CD4-positive, alpha-beta T cell (primary cell): ENCODE measurements around the gene HBEGF. TPM values are rescaled to one million over a fixed set of nuclear protein-coding genes. Genes with fewer than 3 reads are reported as not detected.

ENCODE experiments used
- ATAC-seq: fragments of 200-7000 bp; cut with Tn5 transposase; one replicate; pipeline ENCODE4 v1.10.0; 2022; ENCODE audit warnings: mild to moderate bottlenecking; ENCODE audit not compliant: poor library complexity
- CTCF ChIA-PET: fragments of 350-600 bp; sonication (Branson Sonifier 250); formaldehyde crosslinking; loops from one replicate; lab custom pipeline; 2021; ENCODE audit warnings: antibody characterized with exemption, inconsistent platforms; lab: Charles Lee
- POLR2A ChIA-PET: fragments of 350-600 bp; sonication (Branson Sonifier 250); formaldehyde crosslinking; loops from one replicate; lab custom pipeline; 2021; ENCODE audit warnings: antibody characterized with exemption, inconsistent platforms; lab: Charles Lee
- DNase-seq, 14 experiments: peaks; one replicate each; pipeline ENCODE4 v3.0.0-alpha.2; 2013 to 2020; ENCODE audit warnings: mixed read lengths in 2 of 14
- H3K27ac ChIP-seq, 2 donors: one replicate each; pipeline versions ENCODE4 v1.5.1 to v1.7.0; 2013; ENCODE audit warnings: low read length in 2 of 2, low read depth in 1 of 2, mild to moderate bottlenecking in 1 of 2
- H3K27me3 ChIP-seq, 2 experiments: 1 replicate in 1 of 2; 2 replicates in 1 of 2; pipeline versions ENCODE4 v1.6.1 to v1.7.0; 2013; ENCODE audit warnings: low read length in 2 of 2, control low read depth in 1 of 2, mild to moderate bottlenecking in 1 of 2, moderate library complexity in 1 of 2; ENCODE audit not compliant: insufficient read depth in 2 of 2, control insufficient read depth in 1 of 2
- H3K36me3 ChIP-seq: one replicate; pipeline ENCODE4 v1.6.1; 2013; ENCODE audit warnings: low read length, control low read depth; ENCODE audit not compliant: insufficient read depth
- H3K4me1 ChIP-seq: one replicate; pipeline ENCODE4 v1.6.1; 2013; ENCODE audit warnings: low read length, control low read depth; ENCODE audit not compliant: insufficient read depth
- H3K4me3 ChIP-seq: one replicate; pipeline ENCODE4 v1.5.1; 2013; ENCODE audit warnings: mild to moderate bottlenecking, low read length, moderate library complexity
- H3K9me3 ChIP-seq, 2 experiments: 1 replicate in 1 of 2; 2 replicates in 1 of 2; pipeline versions ENCODE4 v1.6.1 to v1.7.0; 2013; ENCODE audit warnings: low read length in 2 of 2, mild to moderate bottlenecking in 2 of 2, control low read depth in 1 of 2, moderate library complexity in 1 of 2; ENCODE audit not compliant: control insufficient read depth in 1 of 2, insufficient read depth in 1 of 2
- H3K27ac Mint-ChIP-seq: one replicate; pipeline ENCODE4 v1.8.0; 2020; ENCODE audit warnings: mixed read lengths
- H3K27me3 Mint-ChIP-seq: one replicate; pipeline ENCODE4 v1.8.0; 2021; ENCODE audit warnings: mixed read lengths
- H3K36me3 Mint-ChIP-seq: one replicate; pipeline ENCODE4 v1.8.0; 2021; ENCODE audit warnings: low read depth, mixed read lengths
- H3K4me1 Mint-ChIP-seq: one replicate; pipeline ENCODE4 v1.8.0; 2021; ENCODE audit warnings: low read depth, mixed read lengths
- H3K4me3 Mint-ChIP-seq: one replicate; pipeline ENCODE4 v1.8.0; 2020; ENCODE audit warnings: mild to moderate bottlenecking, mixed read lengths
- H3K9me3 Mint-ChIP-seq: one replicate; pipeline ENCODE4 v1.8.0; 2020; ENCODE audit warnings: mixed read lengths
- CTCF ChIP-seq: fragments of 200-600 bp; IDR thresholded peaks from one replicate; pipeline ENCODE4 v1.8.0; 2022; ENCODE audit warnings: antibody characterized with exemption, mild to moderate bottlenecking
- intact Hi-C, 2 experiments: fragments of 100-400 bp; cut with DNase I in 1 of 2; cut with micrococcal nuclease in 1 of 2; formaldehyde crosslinking; loops; one replicate each; pipeline versions ENCODE4 v1.15.1 to v1.9.0; 2023 to 2025; cut with DNase I, micrococcal nuclease
- total RNA-seq, 174 experiments: library from RNA in 2 of 174; stranded (reverse) in 2 of 174; gene quantifications; one replicate each; pipeline ENCODE4 v1.2.3 and lab custom pipeline; 2021 to 2026

HBEGF gene
- total RNA-seq, 2 experiments from 2014 or later: 3.6 to 4.2 TPM

GRCh38 chr5:140340605-140341121 is 5.7 kb downstream of the HBEGF start:
- Histone ChIP-seq H3K27me3 (no peaks in the 10 kb centered on the region), H3K27ac (no peak overlapping the region), H3K4me1 (peaks cover 42% of the 10 kb centered on the region), H3K4me3 (no peak overlapping the region), H3K9me3 (no peaks in the 10 kb centered on the region), H3K36me3 (no peaks in the 10 kb centered on the region)
- ChIA-PET POLR2A (no interaction called here), CTCF (interaction anchor here (1.0 kb wide), 2 partner anchors 11 to 23 kb away, joined by 3 to 5 read pairs; no protein-coding TSS in a partner anchor)
- Mint-ChIP-seq H3K27ac (peak overlapping the region; percentile 2), H3K27me3 (no peaks in the 10 kb centered on the region), H3K36me3 (peaks cover 11% of the 10 kb centered on the region), H3K4me1 (peaks cover 49% of the 10 kb centered on the region), H3K9me3 (no peaks in the 10 kb centered on the region), H3K4me3 (no peak overlapping the region)
- intact Hi-C loops: no loop called here
- ATAC-seq (no peak), DNase-seq (no peak)
- TF ChIP-seq CTCF: no peak

- no peak overlapping the region for H3K4me3 Mint-ChIP-seq
- CTCF ChIA-PET: no interaction called here
- intact Hi-C loops: no loop called here
Observed at GRCh38 chr5:140339636-140340035, 6.8 kb downstream of the HBEGF start.

GRCh38 chr5:140338908-140339307 is 7.5 kb downstream of the HBEGF start:
- Mint-ChIP-seq H3K36me3 (peaks cover 18% of the 10 kb centered on the region), H3K4me3 (no peak overlapping the region), H3K27ac (no peak overlapping the region), H3K4me1 (peaks cover 34% of the 10 kb centered on the region), H3K27me3 (no peaks in the 10 kb centered on the region), H3K9me3 (no peaks in the 10 kb centered on the region)
- no peak for TF ChIP-seq CTCF
- Histone ChIP-seq H3K9me3 (no peaks in the 10 kb centered on the region), H3K27me3 (no peaks in the 10 kb centered on the region), H3K27ac (no peak overlapping the region), H3K4me3 (no peak overlapping the region), H3K36me3 (no peaks in the 10 kb centered on the region), H3K4me1 (peaks cover 28% of the 10 kb centered on the region)
- ChIA-PET CTCF (no interaction called here), POLR2A (no interaction called here)
- intact Hi-C loops: no loop called here
- ATAC-seq: no peak
- no peak for DNase-seq

More at GRCh38 chr5:140339636-140340035, 6.8 kb downstream of the HBEGF start:
- Histone ChIP-seq H3K36me3 (no peaks in the 10 kb centered on the region), H3K4me3 (no peak overlapping the region), H3K4me1 (peaks cover 31% of the 10 kb centered on the region), H3K9me3 (no peaks in the 10 kb centered on the region), H3K27ac (no peak overlapping the region), H3K27me3 (no peaks in the 10 kb centered on the region)
- peaks cover 40% of the 10 kb centered on the region for H3K4me1 Mint-ChIP-seq
- no peak for TF ChIP-seq CTCF
- H3K27ac Mint-ChIP-seq: no peak overlapping the region
- DNase-seq (no peak), ATAC-seq (no peak)
- H3K27me3 Mint-ChIP-seq: no peaks in the 10 kb centered on the region
- H3K36me3 Mint-ChIP-seq: peaks cover 16% of the 10 kb centered on the region
- POLR2A ChIA-PET: no interaction called here
- H3K9me3 Mint-ChIP-seq: no peaks in the 10 kb centered on the region
